ENCODE data around the gene USP12.

Gene USP12

GRCh38 chr13:27018882-27019281 lies 152.7 kb downstream of the USP12 start:
- in situ Hi-C loops (cut with HindIII; ENCODE audit: low sequenced_read_pairs), result no loop called here

GRCh38 chr13:27018344-27018861 lies 153.2 kb downstream of the USP12 start:
- no peak overlapping the region for H3K4me3 ChIP-seq (ENCODE audit: low read depth, low read length)
- TF ChIP-seq CTCF (IDR thresholded peaks at IDR 0.05; ENCODE audit: low read depth, low read length, missing control alignments), result no peak
- in situ Hi-C loops (cut with HindIII; ENCODE audit: low sequenced_read_pairs), result no loop called here
- no peak for DNase-seq (ENCODE audit: low read depth)

More at GRCh38 chr13:27018882-27019281, 152.7 kb downstream of the USP12 start:
- no peak for TF ChIP-seq CTCF (IDR thresholded peaks at IDR 0.05; ENCODE audit: low read depth, low read length, missing control alignments)
- DNase-seq (ENCODE audit: low read depth), result no peak
- no peak overlapping the region for H3K4me3 ChIP-seq (ENCODE audit: low read depth, low read length)

- H3K4me3 ChIP-seq (ENCODE audit: low read depth, low read length), result no peak overlapping the region
- no peak for DNase-seq (ENCODE audit: low read depth)
- no peak for TF ChIP-seq CTCF (IDR thresholded peaks at IDR 0.05; ENCODE audit: low read depth, low read length, missing control alignments)
- in situ Hi-C loops (cut with HindIII; ENCODE audit: low sequenced_read_pairs), result no loop called here
Measured at GRCh38 chr13:27016875-27017274, 154.7 kb downstream of the USP12 start.

All from astrocyte of the cerebellum (primary cell).